GM23338 (cell line): ENCODE results near the gene SERINC4.

Experiments
- CREB1 ChIP-seq: fragments of 250-450 bp; sonication (Bioruptor Pico); IDR thresholded peaks from 2 replicates; pipeline ENCODE4 v1.5.0; 2020; ENCODE audit warnings: low read depth, mild to moderate bottlenecking, moderate library complexity
- CTCF ChIP-seq, 2 experiments: fragments of 200-600 bp in 1 of 2; sonication (generic) in 1 of 2; conservative IDR thresholded peaks; 2 replicates each; pipeline versions ENCODE4 v1.5.1 to v1.6.1; 2016 to 2017; ENCODE audit warnings: antibody characterized with exemption in 2 of 2, low read depth in 2 of 2, mild to moderate bottlenecking in 2 of 2, moderate library complexity in 1 of 2
- EZH2 ChIP-seq: fragments of 200-600 bp; sonication (generic); IDR thresholded peaks from one replicate; pipeline ENCODE4 v1.8.0; 2017; ENCODE audit warnings: antibody characterized with exemption, mild to moderate bottlenecking, low read depth; ENCODE audit not compliant: unreplicated experiment
- EZH2phosphoT487 ChIP-seq: fragments of 200-600 bp; sonication (generic); IDR thresholded peaks from one replicate; pipeline ENCODE4 v1.8.1; 2018; ENCODE audit warnings: antibody characterized with exemption; ENCODE audit not compliant: unreplicated experiment
- JUNB ChIP-seq: IDR thresholded peaks from one replicate; pipeline ENCODE4 v1.6.1; 2016; ENCODE audit warnings: antibody characterized with exemption; ENCODE audit not compliant: unreplicated experiment
- POLR2AphosphoS5 ChIP-seq: IDR thresholded peaks from 2 replicates; pipeline ENCODE4 v1.6.1; 2016; ENCODE audit warnings: antibody characterized with exemption, low read depth
- REST ChIP-seq: IDR thresholded peaks from one replicate; pipeline ENCODE4 v1.6.1; 2018; ENCODE audit warnings: antibody characterized with exemption; ENCODE audit not compliant: unreplicated experiment
- STAT1 ChIP-seq: IDR thresholded peaks from one replicate; pipeline ENCODE4 v1.6.1; 2016; ENCODE audit warnings: antibody characterized with exemption; ENCODE audit not compliant: unreplicated experiment
- ZNF114 ChIP-seq: fragments of 250-450 bp; sonication (Bioruptor Pico); IDR thresholded peaks from 2 replicates; pipeline ENCODE4 v1.5.0; 2020; ENCODE audit warnings: mild to moderate bottlenecking, moderate library complexity
- ZNF331 ChIP-seq: fragments of 250-450 bp; sonication (Bioruptor Pico); IDR thresholded peaks from 2 replicates; pipeline ENCODE4 v1.5.0; 2020; ENCODE audit warnings: low read depth, mild to moderate bottlenecking, moderate library complexity
- ZNF462 ChIP-seq: fragments of 250-450 bp; sonication (Bioruptor Pico); IDR thresholded peaks from 2 replicates; pipeline ENCODE4 v1.5.0; 2020; ENCODE audit warnings: mild to moderate bottlenecking, moderate library complexity

GRCh38 chr15:43796566-43796965, 3.5 kb downstream of the SERINC4 start:
- TF ChIP-seq EZH2 (no peak), POLR2AphosphoS5 (no peak), REST (no peak), CTCF (conservative IDR thresholded peaks at IDR 0.05; ENCODE audit: low read depth in 2 of 2) (no peak), STAT1 (no peak), ZNF331 (CRISPR knock-in tag) (no peak), CREB1 (CRISPR knock-in tag) (no peak), JUNB (no peak), ZNF462 (CRISPR knock-in tag) (no peak), ZNF114 (no peak), EZH2phosphoT487 (no peak)
